ENCODE results near the gene EPHB1. TPM values are rescaled to one million over a fixed set of nuclear protein-coding genes. Genes with fewer than 3 reads are reported as not detected.

The EPHB1 gene
- polyA plus RNA-seq, 1 of the 3 experiments (the other 2 are of a cell fraction): 1.2 TPM

DNA sequence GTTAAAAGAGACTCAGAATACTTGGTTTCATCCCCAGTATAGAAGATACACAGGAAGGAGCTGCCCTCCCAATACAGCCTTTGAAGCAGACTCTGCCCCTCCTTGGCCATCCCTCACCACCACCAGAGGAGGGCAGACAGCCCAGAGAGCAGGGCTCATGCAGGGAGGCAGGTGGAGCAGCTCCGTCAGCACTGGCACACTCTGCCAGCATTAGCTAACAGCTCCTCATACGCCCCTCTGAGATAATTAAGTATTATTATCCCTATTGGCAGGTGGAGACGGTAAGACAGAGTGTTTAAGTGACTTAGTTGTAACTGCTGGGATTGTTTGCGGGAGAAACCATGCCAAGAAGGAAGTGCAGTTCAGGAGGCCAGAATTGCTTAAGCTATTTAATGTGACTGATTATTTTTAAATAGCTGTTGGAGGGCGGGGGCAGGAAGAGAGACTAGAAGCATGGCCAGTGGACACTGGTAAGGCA lies 434.0 kb downstream of the EPHB1 start:
- Histone ChIP-seq H3K4me2 (no peak overlapping the region), H3K4me1 (ENCODE audit: control insufficient read depth in 1 of 2, insufficient read depth in 2 of 2, low read depth in 1 of 2, low read length in 1 of 2) (no peaks in the 10 kb centered on the region), H3K4me3 (ENCODE audit: low read depth in 2 of 2, low read length in 1 of 2) (no peak overlapping the region), H3K9ac (no peak overlapping the region), H3K9me3 (no peaks in the 10 kb centered on the region), H3F3A (replicated peaks; ENCODE audit: insufficient read depth) (no peaks in the 10 kb centered on the region), H3K36me3 (replicated peaks in 1 of 2; ENCODE audit: control insufficient read depth in 1 of 2, insufficient read depth in 2 of 2, low read length in 1 of 2) (no peaks in the 10 kb centered on the region), H3K27ac (ENCODE audit: low read depth in 2 of 2, low read length in 1 of 2) (no peak overlapping the region), H2AFZ (ENCODE audit: low read depth) (no peak overlapping the region), H3K9me2 (no peaks in the 10 kb centered on the region), H3K79me2 (ENCODE audit: insufficient read depth) (no peaks in the 10 kb centered on the region), H3K27me3 (ENCODE audit: insufficient read depth) (no peaks in the 10 kb centered on the region), H4K20me1 (ENCODE audit: insufficient read depth) (no peaks in the 10 kb centered on the region)
- DNase-seq: no peak
- 41% methylated on average over 4 of the region's 5 CpGs for WGBS (ENCODE audit: low lambda C conversion rate)
- TF ChIP-seq JUND (IDR thresholded peaks at IDR 0.05): no peak
- TF ChIP-seq NFIC (IDR thresholded peaks at IDR 0.05; ENCODE audit: borderline replicate concordance): no peak
- no peak for TF ChIP-seq IRF3 (IDR thresholded peaks at IDR 0.05; ENCODE audit: low read depth, low read length)
- no peak for TF ChIP-seq RFX5 (IDR thresholded peaks at IDR 0.05; ENCODE audit: low read length)
- TF ChIP-seq RXRA (IDR thresholded peaks at IDR 0.05; ENCODE audit: borderline replicate concordance, low read depth): no peak
- no peak for TF ChIP-seq MEF2A (IDR thresholded peaks at IDR 0.05; ENCODE audit: borderline replicate concordance, low read depth)
- no peak for TF ChIP-seq USF1 (IDR thresholded peaks at IDR 0.05; ENCODE audit: borderline replicate concordance, low read depth)
- no peak for TF ChIP-seq SMC3 (IDR thresholded peaks at IDR 0.05; ENCODE audit: low read depth, low read length)
- ChIA-PET POLR2A (no interaction called here), CTCF (interaction anchor here (1.2 kb wide), 1 partner anchor 40 kb away, joined by 3 read pairs; no protein-coding TSS in a partner anchor)

DNA sequence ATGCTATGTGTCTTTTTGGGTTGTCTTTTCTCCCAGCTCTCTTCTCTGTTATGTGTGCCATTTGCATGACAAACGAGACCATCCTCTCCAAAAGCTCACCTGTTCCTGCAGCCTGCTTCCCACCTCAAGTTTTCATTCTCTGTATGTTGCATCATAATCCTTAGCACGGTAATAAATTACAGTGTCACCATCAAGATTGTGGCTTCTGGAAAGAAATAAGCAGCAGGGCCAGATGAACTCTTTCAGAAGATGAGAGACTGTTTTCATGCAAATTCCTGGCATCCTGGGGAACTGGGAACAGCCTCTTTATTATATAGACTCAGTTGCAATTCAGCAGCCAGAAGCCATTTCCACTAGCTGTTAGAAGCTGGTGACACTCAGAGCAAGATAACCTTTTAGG lies 436.7 kb downstream of the EPHB1 start:
- Histone ChIP-seq H3K9me3 (no peaks in the 10 kb centered on the region), H3K27me3 (ENCODE audit: insufficient read depth) (no peaks in the 10 kb centered on the region), H2AFZ (ENCODE audit: low read depth) (no peak overlapping the region), H3K79me2 (ENCODE audit: insufficient read depth) (no peaks in the 10 kb centered on the region), H3K27ac (ENCODE audit: low read depth in 2 of 2, low read length in 1 of 2) (no peak overlapping the region), H3K4me2 (no peak overlapping the region), H3F3A (replicated peaks; ENCODE audit: insufficient read depth) (no peaks in the 10 kb centered on the region), H3K4me1 (ENCODE audit: control insufficient read depth in 1 of 2, insufficient read depth in 2 of 2, low read depth in 1 of 2, low read length in 1 of 2) (no peaks in the 10 kb centered on the region), H3K9ac (no peak overlapping the region), H4K20me1 (ENCODE audit: insufficient read depth) (no peaks in the 10 kb centered on the region), H3K9me2 (no peaks in the 10 kb centered on the region), H3K36me3 (replicated peaks in 1 of 2; ENCODE audit: control insufficient read depth in 1 of 2, insufficient read depth in 2 of 2, low read length in 1 of 2) (no peaks in the 10 kb centered on the region), H3K4me3 (ENCODE audit: low read depth in 2 of 2, low read length in 1 of 2) (no peak overlapping the region)
- POLR2A ChIA-PET: no interaction called here
- CTCF ChIA-PET: interaction anchor here (1.2 kb wide), 1 partner anchor 272 kb away, joined by 3 read pairs; no protein-coding TSS in a partner anchor
- 21% methylated on average over 2 of the region's 2 CpGs for WGBS (ENCODE audit: low lambda C conversion rate)
- DNase-seq: no peak
- TF ChIP-seq SIN3A (IDR thresholded peaks at IDR 0.05; ENCODE audit: borderline replicate concordance, low read depth, low read length): no peak
- TF ChIP-seq GABPA (IDR thresholded peaks at IDR 0.05; ENCODE audit: low read depth): no peak
- no peak for TF ChIP-seq JUND (IDR thresholded peaks at IDR 0.05)
- TF ChIP-seq NFIC (IDR thresholded peaks at IDR 0.05; ENCODE audit: borderline replicate concordance): no peak
- TF ChIP-seq FOXJ3 (CRISPR knock-in tag; IDR thresholded peaks at IDR 0.05): no peak
- TF ChIP-seq FOXM1 (IDR thresholded peaks at IDR 0.05; ENCODE audit: low read depth): no peak
- TF ChIP-seq USF2 (IDR thresholded peaks at IDR 0.05; ENCODE audit: borderline replicate concordance, low read depth, low read length): no peak
- TF ChIP-seq MXI1 (IDR thresholded peaks at IDR 0.05; ENCODE audit: low read depth, low read length): no peak
- no peak for TF ChIP-seq EP300 (IDR thresholded peaks at IDR 0.05; ENCODE audit: borderline replicate concordance in 1 of 2, low read depth in 1 of 2, low read length in 1 of 2)
- no peak for TF ChIP-seq PBX3 (IDR thresholded peaks at IDR 0.05)
- no peak for TF ChIP-seq RCOR1 (IDR thresholded peaks at IDR 0.05; ENCODE audit: low read length)
- no peak for TF ChIP-seq CHD2 (IDR thresholded peaks at IDR 0.05; ENCODE audit: low read length, partially characterized antibody)
- TF ChIP-seq USF1 (IDR thresholded peaks at IDR 0.05; ENCODE audit: borderline replicate concordance, low read depth): no peak
- TF ChIP-seq, protein P1, sequence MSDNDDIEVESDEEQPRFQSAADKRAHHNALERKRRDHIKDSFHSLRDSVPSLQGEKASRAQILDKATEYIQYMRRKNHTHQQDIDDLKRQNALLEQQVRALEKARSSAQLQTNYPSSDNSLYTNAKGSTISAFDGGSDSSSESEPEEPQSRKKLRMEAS (IDR thresholded peaks at IDR 0.05; ENCODE audit: low read depth): no peak
- no peak for TF ChIP-seq NRF1 (IDR thresholded peaks at IDR 0.05; ENCODE audit: low read depth, low read length)
- TF ChIP-seq POLR2AphosphoS5 (IDR thresholded peaks at IDR 0.05; ENCODE audit: low read depth, low read length): no peak
- TF ChIP-seq IRF3 (IDR thresholded peaks at IDR 0.05; ENCODE audit: low read depth, low read length): no peak
- no peak for TF ChIP-seq RXRA (IDR thresholded peaks at IDR 0.05; ENCODE audit: borderline replicate concordance, low read depth)
